Activated T-helper 1 cell treated with Interleukin-2 at 50 U/mL for 16 hours (primary cell): Measurements from ENCODE around the gene COL20A1.

Experiments used
- DNase-seq: peaks from one replicate; pipeline ENCODE4 v3.0.0-alpha.2; 2020; ENCODE audit warnings: low read depth

The COL20A1 gene

DNA sequence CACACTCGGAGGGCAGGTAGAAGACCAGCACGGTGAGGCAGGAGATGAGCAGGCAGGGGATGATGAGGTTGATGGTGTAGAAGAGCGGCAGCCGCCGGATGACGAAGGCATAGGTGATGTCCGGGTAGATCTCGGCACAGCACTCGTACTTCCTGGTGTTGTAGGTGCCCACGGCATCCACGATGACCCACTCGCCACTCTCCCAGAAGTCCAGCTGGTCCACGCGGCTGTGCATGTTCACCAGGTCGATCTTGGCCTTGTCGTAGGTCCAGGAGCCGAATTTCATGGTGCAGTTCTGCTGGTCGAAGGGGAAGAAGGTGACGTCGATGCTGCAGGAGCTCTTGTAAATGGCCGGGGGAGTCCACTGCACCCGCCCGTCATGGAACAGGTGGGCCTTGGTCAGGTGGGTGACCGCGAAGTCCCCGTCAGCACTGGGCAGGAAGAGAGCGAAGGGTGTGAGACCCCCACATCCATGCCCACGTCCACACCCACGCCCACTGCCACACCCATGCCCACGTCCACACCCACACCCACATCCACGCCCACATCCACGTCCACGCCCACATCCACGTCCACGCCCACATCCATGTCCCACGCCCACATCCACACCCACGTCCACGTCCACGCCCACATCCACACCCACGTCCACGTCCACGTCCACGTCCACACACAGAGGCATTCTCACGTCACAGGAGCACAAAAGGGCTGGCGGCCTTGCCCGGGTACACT is 57.8 kb downstream of the COL20A1 start:
- no peak for DNase-seq

DNA sequence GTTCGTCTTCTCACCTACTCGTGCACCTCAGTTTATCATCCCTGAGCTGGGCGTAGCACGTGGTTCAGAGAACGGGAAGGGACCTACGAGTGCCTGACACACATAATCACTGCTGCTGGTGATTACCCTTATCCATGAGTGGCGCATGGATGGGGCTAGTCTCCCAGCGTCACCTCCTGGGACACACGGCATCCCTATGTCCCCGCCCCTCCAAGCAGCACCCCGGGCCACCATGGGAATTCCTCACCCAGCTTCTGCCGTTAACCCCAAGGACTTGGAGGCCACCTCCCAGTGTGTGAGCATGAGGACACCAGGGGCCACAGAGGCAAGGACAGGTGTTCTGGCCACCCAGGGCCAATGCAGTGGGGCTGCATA is 58.3 kb downstream of the COL20A1 start:
- no peak for DNase-seq

GRCh38 chr20:63351811-63352591 is 59.0 kb downstream of the COL20A1 start:
- no peak for DNase-seq

- no peak for DNase-seq
These were observed 59.8 kb downstream of the COL20A1 start for GRCh38 chr20:63352811-63353221.

GRCh38 chr20:63354636-63355350 is 61.8 kb downstream of the COL20A1 start:
- no peak for DNase-seq

DNA sequence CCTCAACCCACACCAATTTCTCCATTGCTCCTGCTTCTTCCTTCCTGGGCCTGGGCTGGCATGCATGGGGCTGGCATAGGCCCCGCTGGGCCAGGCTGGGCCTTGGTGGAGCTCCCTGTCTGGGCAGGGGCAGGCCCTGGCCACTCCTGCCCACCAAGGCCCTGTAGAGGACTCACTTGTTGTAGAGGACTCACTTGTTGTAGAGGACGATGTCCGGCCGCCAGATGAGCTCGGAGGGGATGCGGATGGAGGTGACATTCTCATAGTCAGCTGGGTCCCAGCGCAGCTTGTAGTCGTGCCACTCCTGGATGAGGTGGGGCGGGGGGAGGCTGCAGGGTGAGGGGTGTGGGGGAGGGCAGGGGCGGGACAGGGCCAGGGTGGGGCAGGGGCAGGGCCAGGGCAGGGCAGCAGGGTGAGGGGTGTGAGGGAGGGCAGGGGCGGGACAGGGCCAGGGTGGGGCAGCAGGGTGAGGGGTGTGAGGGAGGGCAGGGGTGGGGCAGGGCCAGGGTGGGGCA is 62.9 kb downstream of the COL20A1 start:
- no peak for DNase-seq

GRCh38 chr20:63356511-63356910 is 63.5 kb downstream of the COL20A1 start:
- DNase-seq = no peak

GRCh38 chr20:63356931-63357879 is 64.2 kb downstream of the COL20A1 start:
- no peak for DNase-seq

GRCh38 chr20:63357921-63358905 is 65.2 kb downstream of the COL20A1 start:
- DNase-seq = no peak

- DNase-seq = no peak
These were observed 66.4 kb downstream of the COL20A1 start for GRCh38 chr20:63359164-63359934.

GRCh38 chr20:63359937-63360849 is 67.2 kb downstream of the COL20A1 start:
- DNase-seq = no peak

DNA sequence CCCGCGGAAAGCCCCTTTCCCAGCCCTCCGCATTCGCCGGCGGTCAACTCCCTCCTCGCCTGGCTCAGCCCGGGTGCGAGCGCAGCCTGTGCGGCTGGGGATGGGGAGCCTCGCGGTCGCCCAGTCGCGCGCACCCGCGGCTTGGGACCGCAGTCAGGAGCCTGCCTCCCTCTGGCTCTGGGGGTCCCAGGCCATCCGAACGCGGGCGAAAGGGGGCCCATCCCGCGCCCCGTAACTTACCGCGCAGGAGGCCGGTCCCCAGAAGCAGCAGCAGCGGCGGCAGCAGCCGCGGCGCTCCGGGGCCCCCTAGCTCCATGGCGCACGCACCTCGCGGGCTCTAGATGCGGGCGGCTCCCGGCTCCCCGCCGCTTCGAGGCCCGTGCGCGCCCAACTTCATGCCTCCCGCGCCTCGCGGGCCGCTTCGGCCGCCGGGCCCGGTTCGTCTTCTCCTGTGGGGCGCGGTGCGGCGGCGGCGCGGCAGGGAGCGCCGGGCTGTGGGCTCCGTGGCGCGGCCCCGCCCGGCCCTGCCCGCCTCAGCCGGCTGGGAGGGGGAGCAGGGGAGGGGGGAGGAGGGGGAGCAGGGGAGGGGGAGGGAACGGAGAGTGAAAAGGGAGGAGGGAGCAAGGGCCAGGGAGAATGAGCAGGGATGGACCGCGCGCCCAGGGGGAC is 68.0 kb downstream of the COL20A1 start, which contains the start of gene CHRNA4:
Gene CHRNA4 (minus strand): TSS at position 500 of the 669 bp plus-strand sequence. CDS start 184 bp downstream, at position 316.
- no peak for DNase-seq

DNA sequence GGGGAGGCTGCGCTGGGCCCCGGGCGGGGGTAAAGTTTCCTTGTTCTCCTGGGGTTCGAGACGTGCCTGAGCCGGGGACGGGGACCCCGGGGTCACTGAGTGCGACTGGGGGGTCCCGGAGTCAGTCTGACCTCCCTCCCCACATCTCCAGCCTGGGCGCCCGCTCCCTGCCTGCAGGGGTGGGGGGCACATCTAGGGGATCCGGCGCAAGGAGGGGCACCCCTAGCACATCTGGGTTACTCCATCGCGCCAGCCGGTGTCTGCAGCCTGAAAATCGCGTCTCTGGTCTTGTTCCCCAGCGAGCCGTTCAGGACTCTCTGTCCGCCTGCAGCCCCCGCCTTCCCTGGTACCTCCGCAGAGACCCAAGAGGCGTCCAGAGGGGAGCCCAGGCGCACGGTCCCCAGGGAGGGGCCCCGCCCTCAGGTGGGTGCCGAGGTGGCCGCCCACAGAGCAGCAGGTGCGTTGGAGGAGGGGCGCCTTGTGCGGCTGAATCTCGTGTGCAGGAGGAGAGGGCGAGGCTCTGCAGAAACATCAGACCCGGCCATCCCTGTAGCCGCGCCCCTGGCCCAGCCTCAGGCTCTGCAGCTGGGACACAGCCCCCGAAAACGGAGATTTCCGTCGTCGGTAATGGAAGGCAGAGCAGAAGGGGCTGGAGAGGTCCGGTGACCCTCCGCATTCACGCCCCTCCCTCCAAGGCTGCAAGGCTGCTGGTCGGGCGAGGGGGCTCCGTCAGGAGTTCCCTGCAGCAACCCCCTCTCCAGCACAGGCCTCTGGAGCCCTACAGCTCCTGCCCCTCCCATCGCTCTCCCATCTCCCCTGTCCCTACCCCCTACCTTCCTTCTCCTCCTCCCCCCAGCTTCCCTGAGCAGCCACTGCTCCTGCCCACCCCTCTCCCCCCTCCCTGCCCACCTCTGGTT is 68.8 kb downstream of the COL20A1 start:
- DNase-seq = no peak

DNA sequence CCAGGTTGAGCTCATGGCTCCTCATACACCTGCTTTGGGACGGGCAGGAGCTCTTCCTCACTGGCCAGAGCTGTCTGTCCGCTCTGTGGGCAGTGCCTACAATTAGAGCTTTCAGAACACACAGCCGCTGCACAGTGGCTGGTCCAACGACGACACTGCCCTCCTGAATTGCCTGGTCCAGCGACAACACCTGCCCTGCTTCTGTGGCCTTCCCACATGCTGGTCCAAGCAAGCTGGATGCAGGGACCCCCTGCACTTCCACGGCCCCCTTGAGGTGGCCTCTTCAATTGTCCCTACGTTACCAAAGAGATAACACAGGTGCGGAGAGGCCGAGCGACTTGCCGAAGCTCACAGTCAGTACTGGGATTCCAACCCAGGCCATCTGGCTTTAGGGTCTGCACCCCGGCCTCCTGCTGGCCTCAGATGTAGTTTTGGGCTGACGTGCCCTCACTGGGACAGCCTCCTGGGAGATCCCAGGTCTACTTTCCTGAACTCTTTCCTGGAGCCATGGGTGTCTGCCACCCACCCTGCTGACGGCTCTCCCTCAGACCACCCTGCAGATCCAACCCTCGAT is 69.5 kb downstream of the COL20A1 start:
- DNase-seq = no peak

DNA sequence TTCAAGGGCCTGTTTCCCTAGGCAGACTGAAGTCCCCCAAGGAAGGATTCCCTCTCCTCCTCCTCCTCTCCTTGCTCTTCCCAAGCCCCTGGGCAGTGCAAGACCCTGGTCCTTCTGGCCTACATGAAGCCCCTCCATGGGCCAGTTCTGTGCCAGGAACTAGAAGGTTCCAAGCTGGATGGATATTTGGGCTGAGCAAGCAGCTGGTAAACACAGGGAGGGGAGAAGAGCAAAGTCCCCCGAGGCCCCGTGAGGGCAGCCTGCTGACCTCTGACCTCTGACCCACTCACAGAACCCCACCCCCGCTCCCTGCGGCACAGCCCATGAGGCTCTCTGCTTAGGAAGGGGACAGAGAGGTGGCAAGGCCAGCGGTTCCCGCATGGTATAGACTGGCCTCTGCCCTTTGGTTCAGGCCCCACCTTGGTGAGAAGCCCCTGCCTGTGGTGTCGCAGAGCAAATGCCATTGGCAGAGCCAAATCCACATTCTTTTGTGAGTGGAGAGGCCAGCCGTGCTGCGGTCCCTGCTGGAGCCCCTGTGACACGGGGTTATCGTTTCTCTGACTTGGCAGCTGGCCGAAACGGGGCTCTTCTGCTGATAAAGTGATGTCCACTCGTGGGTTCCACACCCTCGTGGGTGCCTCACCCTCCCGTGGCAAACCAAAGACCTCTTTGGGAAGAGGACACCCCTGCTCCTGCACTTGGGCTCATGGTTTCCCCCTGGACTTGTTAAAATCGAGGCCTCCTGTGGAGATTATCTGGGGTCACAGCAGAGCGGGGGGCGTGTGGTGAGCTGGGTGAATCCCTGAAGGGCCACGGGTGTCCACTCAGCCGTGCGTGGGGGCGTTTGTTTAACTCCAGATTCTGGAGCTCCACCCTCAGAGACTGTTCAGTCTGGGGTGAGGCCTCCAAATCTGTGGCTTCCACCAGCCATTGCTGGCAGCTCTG is 70.3 kb downstream of the COL20A1 start:
- DNase-seq = no peak
